HG02571 (cell line): ENCODE results near the gene MACROD1.

Experiments used
- ATAC-seq: cut with Tn5 transposase; IDR thresholded peaks from one replicate; pipeline ENCODE4 v1.9.1; 2021; ENCODE audit warnings: mild to moderate bottlenecking, moderate library complexity; ENCODE audit not compliant: unreplicated experiment

MACROD1 gene

GRCh38 chr11:64131683-64132190 is 34.2 kb downstream of the MACROD1 start:
- no peak for ATAC-seq

DNA sequence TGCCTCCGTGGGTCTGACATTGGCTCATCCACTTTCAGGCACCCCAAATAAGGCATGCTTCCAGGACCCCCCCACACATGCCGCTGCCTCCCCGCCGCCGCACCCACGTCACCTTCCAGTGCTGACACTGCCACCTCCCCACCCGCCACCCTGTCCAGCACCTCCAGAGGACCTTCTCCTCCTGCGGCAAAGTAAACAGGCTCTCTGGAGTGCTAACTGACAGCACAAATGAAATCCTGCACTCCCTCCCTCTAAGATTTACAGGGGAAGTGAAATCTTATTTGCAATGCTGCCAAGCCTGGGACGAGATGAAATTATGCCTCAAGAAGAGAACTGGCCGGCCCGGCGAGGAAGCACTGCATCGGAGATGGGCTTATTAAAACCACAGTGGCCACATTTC is 35.3 kb downstream of the MACROD1 start:
- ATAC-seq, result no peak

DNA sequence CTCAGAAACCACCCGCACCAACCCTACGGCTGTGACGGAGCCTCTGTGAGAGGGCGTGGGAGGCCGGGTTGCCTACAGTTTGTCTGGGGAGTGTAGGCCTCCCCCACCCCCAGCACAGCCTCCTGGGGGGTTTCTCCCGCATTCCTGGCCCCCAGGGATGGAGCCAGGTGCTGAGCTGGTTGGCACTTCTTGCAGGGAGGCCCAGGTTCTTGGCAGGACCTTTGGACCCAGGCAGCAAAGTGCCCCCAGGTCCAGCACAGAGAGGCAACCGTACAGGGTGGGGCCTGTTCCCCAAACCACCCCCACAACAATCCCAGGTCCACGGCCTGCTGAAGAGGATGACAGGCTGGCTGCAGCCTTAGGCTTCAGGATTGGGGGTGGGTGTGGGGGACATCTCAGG is 36.5 kb downstream of the MACROD1 start:
- ATAC-seq, result no peak

DNA sequence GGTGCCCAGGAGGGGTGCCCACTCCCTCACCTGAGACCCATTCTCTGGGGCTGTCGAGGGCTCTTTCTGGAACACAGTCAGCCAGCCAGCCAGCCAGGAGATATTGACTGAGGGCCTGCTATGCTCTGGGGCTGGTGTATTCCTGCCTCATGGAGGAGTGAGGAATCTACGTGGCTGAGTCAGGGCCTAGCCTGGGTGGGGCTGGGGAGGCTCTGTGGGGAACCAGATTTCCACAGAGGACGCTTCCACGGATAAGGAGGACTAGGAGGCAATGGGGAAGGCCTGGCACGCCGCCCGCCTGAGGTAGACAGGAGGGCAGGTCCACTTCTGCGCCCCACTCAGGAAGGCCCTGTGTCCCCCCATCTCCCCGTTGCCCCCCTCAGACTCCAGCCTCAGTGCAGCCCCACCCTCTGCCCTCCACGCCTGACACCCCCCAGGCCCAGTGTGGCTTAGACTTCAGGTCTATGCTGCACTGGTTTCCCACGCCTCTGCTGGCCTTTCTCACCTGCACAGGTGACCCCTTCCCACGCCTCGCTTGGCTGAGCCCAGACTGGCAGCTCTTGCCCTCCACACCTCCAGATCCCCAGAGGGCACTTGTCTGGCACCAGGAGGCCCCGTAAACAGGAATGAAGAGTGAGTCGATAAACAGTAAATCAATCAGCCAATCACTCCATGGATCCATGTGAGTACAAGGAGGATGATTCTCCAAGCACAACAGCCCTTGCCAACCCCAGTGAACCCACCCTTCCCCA is 37.5 kb downstream of the MACROD1 start:
- no peak for ATAC-seq

DNA sequence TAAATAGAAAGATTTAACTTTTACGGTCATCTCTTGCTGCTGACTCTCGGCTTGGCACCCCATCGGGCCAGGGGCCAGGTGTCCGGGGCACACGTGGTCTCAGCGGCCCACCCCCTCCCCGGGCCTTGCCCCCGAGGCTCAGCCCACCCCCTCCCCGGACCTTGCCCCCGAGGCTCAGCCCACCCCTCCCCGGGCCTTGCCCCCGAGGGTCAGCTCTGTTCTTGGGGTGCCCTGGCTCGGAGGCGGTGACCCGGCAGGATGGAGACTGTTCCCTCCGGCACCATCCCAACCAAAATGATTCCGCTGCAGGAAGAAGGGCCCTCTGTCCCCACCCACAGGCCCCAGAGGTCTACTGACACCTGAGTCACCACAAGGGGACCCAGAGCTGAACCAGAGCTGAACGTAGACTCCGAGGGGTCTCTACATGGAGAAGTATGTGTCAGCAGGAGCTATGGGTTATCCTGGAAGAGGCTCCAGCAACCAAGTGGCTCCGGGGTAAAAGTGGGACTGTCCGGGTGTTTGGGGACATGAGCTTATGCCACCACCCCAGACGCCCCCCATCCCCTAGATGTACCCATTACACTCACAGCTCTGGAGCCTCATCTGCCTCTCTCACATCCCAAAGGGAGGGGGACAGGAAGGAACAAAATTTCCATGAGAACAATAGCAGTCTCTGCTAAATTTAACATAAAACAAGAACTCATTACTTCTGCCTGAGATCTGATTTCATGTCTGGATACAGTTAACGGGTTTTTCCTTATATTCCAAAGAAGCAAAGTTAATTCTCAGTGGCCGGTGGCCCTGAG is 38.4 kb downstream of the MACROD1 start:
- ATAC-seq, result no peak

DNA sequence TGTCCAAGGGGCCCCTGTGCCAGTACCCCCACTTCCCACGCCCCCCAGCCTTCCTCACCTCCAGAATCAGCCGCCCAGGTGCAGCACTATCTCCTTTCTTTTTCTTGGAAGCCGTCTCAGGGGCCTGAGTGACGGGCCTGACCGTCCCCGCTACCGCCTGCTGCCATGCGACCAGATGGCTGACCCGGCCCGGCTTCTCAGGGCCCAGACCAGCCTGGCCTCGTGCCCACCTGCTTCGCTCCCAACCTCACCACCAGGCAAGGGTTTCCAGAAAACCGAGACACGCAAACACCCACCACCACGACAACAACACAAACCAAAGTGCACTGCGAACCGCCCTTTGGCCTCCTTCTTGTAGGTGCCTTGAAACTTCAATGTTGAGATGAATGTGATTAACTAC is 39.1 kb downstream of the MACROD1 start:
- no peak for ATAC-seq

DNA sequence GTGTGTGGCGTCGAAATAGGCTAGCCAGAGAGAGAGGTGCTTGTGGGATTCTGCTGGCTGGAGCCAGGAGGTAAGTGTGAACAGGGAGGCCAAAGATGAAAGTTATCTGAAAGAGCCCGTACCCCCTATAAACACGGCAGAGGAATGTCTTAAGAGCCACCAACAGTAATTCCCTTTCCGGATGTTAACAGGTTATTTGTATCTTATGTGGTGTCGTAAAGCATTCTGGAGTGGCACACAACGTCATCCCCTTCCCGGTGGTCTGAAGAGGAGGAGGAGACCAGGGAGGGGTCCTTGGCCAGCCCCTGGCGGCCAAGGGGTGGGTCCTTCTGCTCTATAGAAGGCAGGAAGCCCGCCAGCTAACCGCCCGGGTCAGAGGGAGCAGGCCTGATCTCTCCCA is 39.5 kb downstream of the MACROD1 start:
- ATAC-seq, result no peak

- no peak for ATAC-seq
These were observed 40.2 kb downstream of the MACROD1 start for GRCh38 chr11:64125676-64126075.

DNA sequence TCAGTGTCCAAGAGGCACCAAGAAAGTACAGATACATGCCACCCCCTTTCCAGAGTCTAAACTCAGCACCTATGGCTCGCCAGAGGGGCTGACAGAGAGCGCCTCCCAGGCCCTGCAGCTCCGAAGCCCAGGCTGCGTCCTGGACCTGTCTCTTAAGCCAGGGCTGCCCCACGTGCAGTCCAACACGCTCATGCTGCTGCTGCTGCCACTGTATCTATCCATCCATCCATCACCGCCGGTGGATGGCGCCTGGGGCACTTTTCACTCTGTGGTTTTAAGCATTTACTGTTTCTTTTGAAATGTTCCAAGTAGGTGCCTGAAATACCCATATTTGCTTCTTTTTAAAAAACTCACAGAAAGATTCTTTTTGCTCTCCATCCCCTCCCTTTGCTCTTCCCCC is 41.8 kb downstream of the MACROD1 start:
- ATAC-seq, result no peak

GRCh38 chr11:64123679-64124078 is 42.2 kb downstream of the MACROD1 start:
- no peak for ATAC-seq

GRCh38 chr11:64122411-64123410 is 43.2 kb downstream of the MACROD1 start:
- ATAC-seq, result no peak

- no peak for ATAC-seq
These were observed 44.1 kb downstream of the MACROD1 start for GRCh38 chr11:64121663-64122410.

DNA sequence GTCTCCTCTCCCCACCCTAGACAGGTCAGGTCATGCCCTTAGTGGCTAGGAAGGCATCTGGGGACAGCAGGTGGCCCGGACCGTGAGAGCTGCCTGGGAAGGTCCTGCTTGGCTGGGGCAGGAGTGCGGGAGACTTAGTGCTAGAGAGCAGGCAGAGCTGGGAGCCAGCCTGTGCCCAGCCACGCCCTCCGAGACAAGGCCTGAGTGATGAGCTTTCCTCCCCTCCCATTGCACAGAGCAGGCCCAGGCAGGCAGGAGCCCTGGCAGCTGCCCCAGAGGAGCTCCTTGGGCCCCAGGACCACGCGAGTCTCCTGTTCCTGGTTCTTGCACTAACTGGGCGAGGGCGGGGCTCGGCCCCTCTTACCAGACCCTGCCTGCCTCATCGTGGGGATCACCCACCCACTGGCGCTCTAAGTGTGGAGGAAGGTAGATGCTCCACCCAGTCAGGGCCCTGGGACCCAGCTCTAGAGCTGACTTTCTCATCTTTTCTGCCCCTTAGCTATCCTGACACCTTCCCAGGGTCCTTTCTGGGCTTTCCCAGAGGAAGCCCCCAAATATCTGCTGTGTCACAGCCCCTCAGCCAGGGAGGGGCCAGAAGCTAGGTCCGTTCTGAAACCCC is 44.9 kb downstream of the MACROD1 start:
- no peak for ATAC-seq

- no peak for ATAC-seq
These were observed 46.2 kb downstream of the MACROD1 start for GRCh38 chr11:64119700-64120099.

- no peak for ATAC-seq
These were observed 46.8 kb downstream of the MACROD1 start for GRCh38 chr11:64118876-64119665.

- ATAC-seq, result no peak
These were observed 48.0 kb downstream of the MACROD1 start for GRCh38 chr11:64117763-64118459.

GRCh38 chr11:64115531-64116522 is 50.1 kb downstream of the MACROD1 start:
- no peak for ATAC-seq
